DOHH2 (cell line): Measurements from ENCODE around the gene WRNIP1.

Experiments
- H3F3A ChIP-seq: fragments of 200-600 bp; sonication (generic), shearing (Covaris generic); 2 replicates; pipeline ENCODE4 v1.6.0; 2016; ENCODE audit warnings: antibody characterized with exemption, mild to moderate bottlenecking; ENCODE audit not compliant: control insufficient read depth, insufficient read depth
- H3K27ac ChIP-seq: fragments of 200-600 bp; sonication (generic); 2 replicates; pipeline ENCODE4 v1.5.1; 2014; ENCODE audit warnings: low read depth, mild to moderate bottlenecking, low read length, moderate library complexity
- H3K27me3 ChIP-seq: fragments of 200-600 bp; sonication (generic); 2 replicates; pipeline ENCODE4 v1.6.1; 2014; ENCODE audit warnings: mild to moderate bottlenecking, low read length, mixed read lengths; ENCODE audit not compliant: control insufficient read depth
- H3K36me3 ChIP-seq: fragments of 200-600 bp; sonication (generic); 2 replicates; pipeline ENCODE4 v1.6.1; 2014; ENCODE audit warnings: mild to moderate bottlenecking, low read length, moderate library complexity, mixed read lengths; ENCODE audit not compliant: control insufficient read depth
- H3K4me1 ChIP-seq: fragments of 200-600 bp; sonication (generic); 2 replicates; pipeline ENCODE4 v1.6.1; 2014; ENCODE audit warnings: mild to moderate bottlenecking, low read length, mixed read lengths; ENCODE audit not compliant: control insufficient read depth
- H3K4me2 ChIP-seq: fragments of 200-600 bp; sonication (generic); 2 replicates; pipeline ENCODE4 v1.6.0; 2014; ENCODE audit warnings: mild to moderate bottlenecking, low read length, moderate library complexity
- H3K4me3 ChIP-seq: fragments of 200-600 bp; sonication (generic); 2 replicates; pipeline ENCODE4 v1.5.1; 2014; ENCODE audit warnings: mild to moderate bottlenecking, low read length, mixed read lengths
- H3K79me2 ChIP-seq: fragments of 200-600 bp; sonication (generic); 2 replicates; pipeline ENCODE4 v1.6.1; 2014; ENCODE audit warnings: mild to moderate bottlenecking, low read length, mixed read lengths; ENCODE audit not compliant: control insufficient read depth
- H3K9me2 ChIP-seq: fragments of 200-600 bp; sonication (generic); replicated peaks from 2 replicates; pipeline ENCODE4 v1.6.1; 2014; ENCODE audit warnings: mild to moderate bottlenecking, low read length, mixed read lengths; ENCODE audit not compliant: control insufficient read depth
- H3K9me3 ChIP-seq: fragments of 200-600 bp; sonication (generic); 2 replicates; pipeline ENCODE4 v1.6.1; 2014; ENCODE audit warnings: antibody characterized with exemption, low read length, mixed read lengths; ENCODE audit not compliant: control insufficient read depth, insufficient read depth
- H4K20me1 ChIP-seq: fragments of 200-600 bp; sonication (generic); 2 replicates; pipeline ENCODE4 v1.6.0; 2014; ENCODE audit warnings: low read depth, mild to moderate bottlenecking, antibody characterized with exemption, low read length, moderate library complexity; ENCODE audit not compliant: control insufficient read depth, insufficient read depth
- EZH2phosphoT487 ChIP-seq: fragments of 200-600 bp; sonication (generic); IDR thresholded peaks from 2 replicates; pipeline ENCODE4 v1.6.1; 2017; ENCODE audit warnings: borderline replicate concordance, mild to moderate bottlenecking, antibody characterized with exemption, low read length, moderate library complexity, mixed read lengths
- TF ChIP-seq, protein P1 (sequence below): fragments of 200-600 bp; sonication (generic); IDR thresholded peaks from one replicate; pipeline ENCODE4 v1.5.1; 2014; ENCODE audit warnings: antibody characterized with exemption, mild to moderate bottlenecking, low read depth, low read length; ENCODE audit not compliant: poor library complexity, severe bottlenecking

The WRNIP1 gene

DNA sequence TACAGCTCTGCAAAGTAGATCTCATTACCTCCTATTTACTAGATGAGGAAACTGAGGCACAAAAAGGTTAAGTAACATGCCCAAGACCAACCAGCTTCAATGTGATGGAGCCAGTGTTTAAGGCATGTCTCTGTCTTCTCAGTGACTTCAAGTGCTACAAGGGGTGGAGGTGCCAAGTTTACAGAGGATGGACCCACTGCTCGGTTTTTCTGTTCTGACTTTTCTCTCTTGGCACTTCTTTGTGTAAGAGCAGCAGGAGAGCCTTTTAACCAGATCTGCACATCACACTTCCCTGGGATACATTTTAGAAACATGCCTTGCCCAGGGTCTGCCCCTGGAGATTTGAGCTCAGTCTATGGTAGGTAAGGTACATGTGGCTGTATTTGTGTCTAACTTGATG, 9.8 kb downstream of the WRNIP1 start:
- Histone ChIP-seq H3K4me3 (no peak overlapping the region), H4K20me1 (peaks cover 12% of the 10 kb centered on the region; the same call in 1 of the 2 replicates), H3F3A (no peaks in the 10 kb centered on the region), H3K9me2 (no peaks in the 10 kb centered on the region), H3K36me3 (peaks cover 89% of the 10 kb centered on the region), H3K4me1 (no peaks in the 10 kb centered on the region), H3K27ac (no peak overlapping the region), H3K9me3 (no peaks in the 10 kb centered on the region), H3K4me2 (no peak overlapping the region), H3K79me2 (peaks cover 99% of the 10 kb centered on the region), H3K27me3 (no peaks in the 10 kb centered on the region)
- TF ChIP-seq, protein P1, sequence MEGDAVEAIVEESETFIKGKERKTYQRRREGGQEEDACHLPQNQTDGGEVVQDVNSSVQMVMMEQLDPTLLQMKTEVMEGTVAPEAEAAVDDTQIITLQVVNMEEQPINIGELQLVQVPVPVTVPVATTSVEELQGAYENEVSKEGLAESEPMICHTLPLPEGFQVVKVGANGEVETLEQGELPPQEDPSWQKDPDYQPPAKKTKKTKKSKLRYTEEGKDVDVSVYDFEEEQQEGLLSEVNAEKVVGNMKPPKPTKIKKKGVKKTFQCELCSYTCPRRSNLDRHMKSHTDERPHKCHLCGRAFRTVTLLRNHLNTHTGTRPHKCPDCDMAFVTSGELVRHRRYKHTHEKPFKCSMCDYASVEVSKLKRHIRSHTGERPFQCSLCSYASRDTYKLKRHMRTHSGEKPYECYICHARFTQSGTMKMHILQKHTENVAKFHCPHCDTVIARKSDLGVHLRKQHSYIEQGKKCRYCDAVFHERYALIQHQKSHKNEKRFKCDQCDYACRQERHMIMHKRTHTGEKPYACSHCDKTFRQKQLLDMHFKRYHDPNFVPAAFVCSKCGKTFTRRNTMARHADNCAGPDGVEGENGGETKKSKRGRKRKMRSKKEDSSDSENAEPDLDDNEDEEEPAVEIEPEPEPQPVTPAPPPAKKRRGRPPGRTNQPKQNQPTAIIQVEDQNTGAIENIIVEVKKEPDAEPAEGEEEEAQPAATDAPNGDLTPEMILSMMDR = no peak
- TF ChIP-seq EZH2phosphoT487 = no peak

DNA sequence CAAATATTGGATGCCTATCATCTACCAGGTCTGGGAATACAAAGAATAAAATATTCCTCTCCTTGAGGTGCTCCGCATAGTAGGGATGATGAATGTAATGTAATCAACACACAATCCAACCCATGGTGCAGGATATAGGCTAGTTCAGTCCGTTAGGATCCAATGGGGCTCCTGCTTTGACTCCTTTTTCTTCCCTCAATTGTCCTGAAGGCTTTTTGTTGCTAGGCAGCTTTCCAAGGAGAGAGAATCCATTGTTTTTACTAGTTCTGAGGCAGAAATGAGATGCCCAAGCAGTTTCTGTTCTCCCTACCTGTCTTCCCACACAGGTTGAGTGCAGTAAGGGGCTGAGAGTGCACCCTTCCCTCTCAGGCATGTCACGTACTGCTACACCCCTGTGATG, 12.1 kb downstream of the WRNIP1 start:
- Histone ChIP-seq H3K4me2 (no peak overlapping the region), H3K36me3 (peaks cover 91% of the 10 kb centered on the region)

DNA sequence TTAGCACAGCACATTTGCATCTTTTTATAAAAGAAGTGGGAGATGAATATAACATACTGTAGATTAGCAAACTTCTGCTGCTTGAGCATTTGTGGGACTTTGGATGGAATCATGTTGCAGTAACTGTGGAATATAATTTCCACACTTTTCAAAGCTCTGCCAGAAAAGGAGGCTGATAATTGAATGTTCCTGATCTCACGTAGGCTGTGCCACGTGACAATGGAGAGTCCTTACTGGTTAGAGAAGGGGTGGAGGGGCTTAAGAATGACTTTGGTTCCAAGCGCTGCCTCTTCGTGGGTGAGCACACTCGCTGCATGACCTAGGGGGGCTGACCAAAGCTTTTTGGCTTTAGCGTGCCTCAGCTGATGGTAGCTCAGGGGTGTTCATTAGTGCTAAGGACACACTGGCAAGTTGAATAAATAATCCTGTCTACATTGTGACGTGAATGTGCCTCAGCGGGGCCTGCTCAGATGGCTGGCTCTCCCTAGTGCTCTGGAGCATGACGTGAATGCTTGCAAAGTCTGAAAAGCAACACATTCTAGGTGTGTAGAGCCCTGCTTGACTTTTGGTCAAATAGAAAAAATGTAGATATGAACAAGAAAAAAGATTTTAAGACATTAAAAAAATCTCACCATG, 15.0 kb downstream of the WRNIP1 start:
- no peaks in the 10 kb centered on the region for H3K9me2 ChIP-seq
- no peaks in the 10 kb centered on the region for H3K27me3 ChIP-seq
- H3K36me3 ChIP-seq = peaks cover 88% of the 10 kb centered on the region
- peaks cover 94% of the 10 kb centered on the region for H3K79me2 ChIP-seq
- no peak overlapping the region for H3K4me3 ChIP-seq
- H3K4me2 ChIP-seq = no peak overlapping the region
- H3K4me1 ChIP-seq = no peaks in the 10 kb centered on the region
- no peaks in the 10 kb centered on the region for H3F3A ChIP-seq
- no peaks in the 10 kb centered on the region for H3K9me3 ChIP-seq
- peaks cover 5% of the 10 kb centered on the region; the same call in 1 of the 2 replicates for H4K20me1 ChIP-seq
- TF ChIP-seq EZH2phosphoT487 = no peak
- H3K27ac ChIP-seq = no peak overlapping the region

More for the DNA sequence above, 12.1 kb downstream of the WRNIP1 start:
- Histone ChIP-seq H3K79me2 (peaks cover 99% of the 10 kb centered on the region), H3K27ac (no peak overlapping the region), H3K9me3 (no peaks in the 10 kb centered on the region), H3K4me3 (no peak overlapping the region), H3K9me2 (no peaks in the 10 kb centered on the region), H3K27me3 (no peaks in the 10 kb centered on the region), H3K4me1 (no peaks in the 10 kb centered on the region), H3F3A (no peaks in the 10 kb centered on the region), H4K20me1 (peaks cover 8% of the 10 kb centered on the region; the same call in 1 of the 2 replicates)
- TF ChIP-seq, protein P1 = no peak
- no peak for TF ChIP-seq EZH2phosphoT487

DNA sequence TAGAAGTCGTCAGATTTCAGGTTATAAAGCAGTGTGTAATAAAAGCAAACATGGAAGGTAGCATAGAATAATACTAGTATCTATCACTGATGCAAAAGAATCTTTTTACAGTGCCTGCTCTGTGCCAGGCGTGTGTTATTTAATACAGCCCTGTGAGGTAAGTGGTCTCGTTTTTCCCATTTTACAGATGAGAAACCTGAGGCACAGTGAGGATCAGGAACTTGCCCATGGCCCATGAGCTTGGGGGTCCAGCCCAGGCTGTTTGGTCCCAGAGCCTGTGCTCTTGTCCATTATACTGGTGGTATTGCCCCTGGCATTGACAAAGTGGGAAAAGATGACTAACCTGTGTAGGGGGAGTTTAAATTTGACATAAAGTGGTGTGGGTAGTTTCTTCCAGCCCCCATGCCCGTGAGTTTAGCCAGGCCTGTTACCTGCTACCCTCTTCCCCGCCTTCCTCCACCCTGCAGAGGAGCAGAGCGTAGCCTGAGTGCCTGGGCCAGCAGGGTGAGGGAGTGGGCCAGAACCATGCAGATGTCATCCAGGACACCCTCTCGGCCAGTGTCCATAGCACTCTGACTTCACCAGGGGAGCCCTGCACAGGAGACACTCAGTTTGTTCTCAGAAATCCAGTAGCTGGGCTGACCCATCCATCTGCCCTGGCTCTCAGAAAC, 16.6 kb downstream of the WRNIP1 start:
- Histone ChIP-seq H3K27ac (no peak overlapping the region), H3K79me2 (peaks cover 91% of the 10 kb centered on the region), H3K4me1 (no peaks in the 10 kb centered on the region), H3K4me3 (no peak overlapping the region), H3K36me3 (peaks cover 92% of the 10 kb centered on the region), H4K20me1 (peaks cover 13% of the 10 kb centered on the region; the same call in 1 of the 2 replicates), H3K9me3 (no peaks in the 10 kb centered on the region), H3K27me3 (no peaks in the 10 kb centered on the region), H3F3A (no peaks in the 10 kb centered on the region), H3K4me2 (no peak overlapping the region), H3K9me2 (no peaks in the 10 kb centered on the region)
- TF ChIP-seq, protein P1 = no peak
- no peak for TF ChIP-seq EZH2phosphoT487
